SK-N-MC (cell line): ENCODE results near the gene SNRK.

Experiments
- EZH2 ChIP-seq: fragments of 200-600 bp; sonication (generic); IDR thresholded peaks from one replicate; pipeline ENCODE4 v1.6.1; 2017; ENCODE audit warnings: antibody characterized with exemption
- POLR2AphosphoS5 ChIP-seq: IDR thresholded peaks from 2 replicates; pipeline ENCODE4 v1.6.1; 2012; ENCODE audit warnings: mild to moderate bottlenecking, low read depth, low read length, borderline replicate concordance

GRCh38 chr3:43285644-43286043, 696 bp upstream of the SNRK start:
- TF ChIP-seq EZH2 (no peak), POLR2AphosphoS5 (no peak)
